Tibial nerve (tissue), 4 donors: ENCODE data around the gene MAGI1.
A peak's percentile ranks its signal among the peaks of the same experiment; 100 is the strongest.

Source experiments
- EP300 ChIP-seq, 2 donors: sonication (generic); formaldehyde crosslinking; IDR thresholded peaks; one replicate each; pipeline ENCODE4 v1.6.1; 2017; ENCODE audit warnings: antibody characterized with exemption in 2 of 2, mild to moderate bottlenecking in 1 of 2
- POLR2A ChIP-seq, 2 donors: fragments of 450-650 bp; IDR thresholded peaks; one replicate each; pipeline ENCODE4 v1.6.1; 2017; ENCODE audit warnings: antibody characterized with exemption in 2 of 2, mild to moderate bottlenecking in 2 of 2, moderate library complexity in 2 of 2
- TF ChIP-seq, protein P1 (sequence below), 5 experiments: fragments of 200-600 bp in 3 of 5; fragments of 450-650 bp in 2 of 5; sonication (generic) in 3 of 5; IDR thresholded peaks; one replicate each; pipeline ENCODE4 v1.5.1; 2016 to 2019; ENCODE audit warnings: antibody characterized with exemption in 5 of 5, mild to moderate bottlenecking in 3 of 5, moderate library complexity in 2 of 5

- TF ChIP-seq, protein P1, sequence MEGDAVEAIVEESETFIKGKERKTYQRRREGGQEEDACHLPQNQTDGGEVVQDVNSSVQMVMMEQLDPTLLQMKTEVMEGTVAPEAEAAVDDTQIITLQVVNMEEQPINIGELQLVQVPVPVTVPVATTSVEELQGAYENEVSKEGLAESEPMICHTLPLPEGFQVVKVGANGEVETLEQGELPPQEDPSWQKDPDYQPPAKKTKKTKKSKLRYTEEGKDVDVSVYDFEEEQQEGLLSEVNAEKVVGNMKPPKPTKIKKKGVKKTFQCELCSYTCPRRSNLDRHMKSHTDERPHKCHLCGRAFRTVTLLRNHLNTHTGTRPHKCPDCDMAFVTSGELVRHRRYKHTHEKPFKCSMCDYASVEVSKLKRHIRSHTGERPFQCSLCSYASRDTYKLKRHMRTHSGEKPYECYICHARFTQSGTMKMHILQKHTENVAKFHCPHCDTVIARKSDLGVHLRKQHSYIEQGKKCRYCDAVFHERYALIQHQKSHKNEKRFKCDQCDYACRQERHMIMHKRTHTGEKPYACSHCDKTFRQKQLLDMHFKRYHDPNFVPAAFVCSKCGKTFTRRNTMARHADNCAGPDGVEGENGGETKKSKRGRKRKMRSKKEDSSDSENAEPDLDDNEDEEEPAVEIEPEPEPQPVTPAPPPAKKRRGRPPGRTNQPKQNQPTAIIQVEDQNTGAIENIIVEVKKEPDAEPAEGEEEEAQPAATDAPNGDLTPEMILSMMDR (IDR thresholded peaks at IDR 0.05), result peak; percentile 39 to 75 (median 61)
- TF ChIP-seq POLR2A (IDR thresholded peaks at IDR 0.05) (no peak), EP300 (IDR thresholded peaks at IDR 0.05) (no peak)
These were observed 599.0 kb downstream of the MAGI1 start for GRCh38 chr3:65439641-65440284.
